Suprapubic skin (tissue), 4 donors: ENCODE results near the gene C11orf21. TPM values are rescaled to one million over a fixed set of nuclear protein-coding genes. Genes with fewer than 3 reads are reported as not detected.
A peak's percentile ranks its signal among the peaks of the same experiment; 100 is the strongest.

Experiments used
- DNase-seq, 2 donors: peaks; one replicate each; pipeline ENCODE4 v3.0.0-alpha.2; 2019; ENCODE audit warnings: low spot score in 2 of 2
- H3K27ac ChIP-seq: fragments of 200-600 bp; sonication (generic); one replicate; pipeline ENCODE4 v1.5.1; 2019
- H3K27me3 ChIP-seq: fragments of 200-600 bp; sonication (generic); one replicate; pipeline ENCODE4 v1.5.1; 2019
- H3K36me3 ChIP-seq: fragments of 200-600 bp; sonication (generic); one replicate; pipeline ENCODE4 v1.5.1; 2019
- H3K4me1 ChIP-seq: fragments of 200-600 bp; sonication (generic); one replicate; pipeline ENCODE4 v1.5.1; 2019
- H3K4me3 ChIP-seq: fragments of 200-600 bp; sonication (generic); one replicate; pipeline ENCODE4 v1.5.1; 2019; ENCODE audit warnings: mild to moderate bottlenecking
- H3K9me3 ChIP-seq: fragments of 200-600 bp; sonication (generic); one replicate; pipeline ENCODE4 v1.5.1; 2019
- CTCF ChIP-seq, 2 donors: fragments of 200-600 bp in 1 of 2; fragments of 450-650 bp in 1 of 2; sonication (generic) in 1 of 2; IDR thresholded peaks; one replicate each; pipeline ENCODE4 v1.5.1; 2016 to 2019; ENCODE audit warnings: antibody characterized with exemption in 2 of 2, mild to moderate bottlenecking in 1 of 2, moderate library complexity in 1 of 2
- EP300 ChIP-seq: sonication (generic); formaldehyde crosslinking; IDR thresholded peaks from one replicate; pipeline ENCODE4 v1.6.1; 2017; ENCODE audit warnings: antibody characterized with exemption
- POLR2A ChIP-seq, 2 donors: fragments of 450-650 bp; IDR thresholded peaks; one replicate each; pipeline ENCODE4 v1.6.1; 2017; ENCODE audit warnings: antibody characterized with exemption in 2 of 2, mild to moderate bottlenecking in 2 of 2, moderate library complexity in 2 of 2
- POLR2AphosphoS5 ChIP-seq, 3 donors: sonication (generic); formaldehyde crosslinking; IDR thresholded peaks; one replicate each; pipeline ENCODE4 v1.6.1; 2017; ENCODE audit warnings: antibody characterized with exemption in 3 of 3
- WGBS: methylation state at CpG from one replicate; pipeline ENCODE4 v1.1.5; 2018; 5-methylcytosine and 5-hydroxymethylcytosine counted together
- total RNA-seq, 4 donors: library from RNA; depleted of rRNA; stranded (reverse); fragments of >200 nt; gene quantifications; one replicate each; pipeline ENCODE4 v1.1.0, GENCODE V29; 2016

Gene C11orf21
- total RNA-seq, 4 donors from 2014 or later: 1.2 to 2.5 TPM; not detected in 2

- Histone ChIP-seq H3K4me3 (peak within 1 kb of the TSS; percentile 65), H3K9me3 (no peaks in the 10 kb centered on the region), H3K27ac (peak within 1 kb of the TSS; percentile 89), H3K27me3 (peaks cover 47% of the 10 kb centered on the region), H3K36me3 (no peaks in the 10 kb centered on the region), H3K4me1 (peaks cover 44% of the 10 kb centered on the region)
- TF ChIP-seq POLR2AphosphoS5 (IDR thresholded peaks at IDR 0.05): no peak
- no peak for TF ChIP-seq CTCF (IDR thresholded peaks at IDR 0.05)
- TF ChIP-seq POLR2A (IDR thresholded peaks at IDR 0.05): no peak
- no peak for TF ChIP-seq EP300
- WGBS: under 1% methylated on average over 40 of the region's 89 CpGs
- DNase-seq: peak in 1 of 2 donors; percentile 69
Measured at GRCh38 chr11:2270322-2271076, 31.2 kb downstream of the C11orf21 start, which contains the start of gene ASCL2. Gene ASCL2 (minus strand): TSS chr11:2270588. CDS start chr11:2270332, 256 bp downstream.

- DNase-seq: peak in 1 of 2 donors; percentile 77
- peak overlapping the region; percentile 89 for H3K27ac ChIP-seq
Measured at GRCh38 chr11:2269601-2270321, 32.0 kb downstream of the C11orf21 start.

GRCh38 chr11:2268729-2269600, 32.8 kb downstream of the C11orf21 start:
- Histone ChIP-seq H3K4me3 (peak overlapping the region; percentile 65), H3K36me3 (no peaks in the 10 kb centered on the region), H3K9me3 (no peaks in the 10 kb centered on the region), H3K27me3 (peaks cover 47% of the 10 kb centered on the region), H3K27ac (peak overlapping the region; percentile 89), H3K4me1 (peaks cover 48% of the 10 kb centered on the region)
- peak in 1 of 2 donors; percentile 80 for DNase-seq
- no peak for TF ChIP-seq POLR2AphosphoS5 (IDR thresholded peaks at IDR 0.05)
- TF ChIP-seq POLR2A (IDR thresholded peaks at IDR 0.05): no peak
- WGBS: 0% methylated on average over 10 of the region's 89 CpGs

More at GRCh38 chr11:2269601-2270321, 32.0 kb downstream of the C11orf21 start:
- Histone ChIP-seq H3K4me1 (peaks cover 48% of the 10 kb centered on the region), H3K9me3 (no peaks in the 10 kb centered on the region), H3K4me3 (peak overlapping the region; percentile 65), H3K36me3 (no peaks in the 10 kb centered on the region), H3K27me3 (peaks cover 47% of the 10 kb centered on the region)
- TF ChIP-seq CTCF (IDR thresholded peaks at IDR 0.05): no peak
- TF ChIP-seq POLR2AphosphoS5 (IDR thresholded peaks at IDR 0.05): peak in 1 of 3 donors; percentile 35
- WGBS: 4% methylated on average over 24 of the region's 104 CpGs

GRCh38 chr11:2267851-2268728, 33.6 kb downstream of the C11orf21 start:
- Histone ChIP-seq H3K4me1 (peaks cover 48% of the 10 kb centered on the region), H3K27ac (peak overlapping the region; percentile 89)

More at GRCh38 chr11:2267851-2268728, 33.6 kb downstream of the C11orf21 start:
- 44% methylated on average over 5 of the region's 26 CpGs for WGBS
- TF ChIP-seq POLR2AphosphoS5 (IDR thresholded peaks at IDR 0.05): no peak
- no peak for TF ChIP-seq POLR2A (IDR thresholded peaks at IDR 0.05)
- TF ChIP-seq CTCF (IDR thresholded peaks at IDR 0.05): no peak
- TF ChIP-seq EP300: no peak
- peak overlapping the region; percentile 65 for H3K4me3 ChIP-seq
- H3K9me3 ChIP-seq: no peaks in the 10 kb centered on the region
- H3K36me3 ChIP-seq: no peaks in the 10 kb centered on the region
- no peak for DNase-seq
- peaks cover 47% of the 10 kb centered on the region for H3K27me3 ChIP-seq
